PC-9 (cell line): Measurements from ENCODE around the gene TTLL1. TPM values are rescaled to one million over a fixed set of nuclear protein-coding genes. Genes with fewer than 3 reads are reported as not detected.
A peak's percentile ranks its signal among the peaks of the same experiment; 100 is the strongest.

Source experiments
- BruUV-seq: library from RNA; stranded (reverse); fragments of 400-500 nt; replicated peaks from 2 replicates; lab custom pipeline; 2021; lab: Mats Ljungman, UMichigan
- CTCF ChIA-PET: fragments of 300-600 bp; sonication (Branson Sonifier 250); formaldehyde crosslinking; loops from one replicate; lab custom pipeline; 2022; ENCODE audit warnings: antibody characterized with exemption; lab: Charles Lee
- POLR2A ChIA-PET: fragments of 300-600 bp; sonication (Branson Sonifier 250); formaldehyde crosslinking; loops from one replicate; lab custom pipeline; 2022; ENCODE audit warnings: antibody characterized with exemption; ENCODE audit not compliant: unreplicated experiment; lab: Charles Lee
- DNase-seq, 2 experiments: peaks; one replicate each; pipeline versions ENCODE4 v3.0.0 to v3.0.0-alpha.2; 2015 to 2022; ENCODE audit warnings: mixed read lengths in 1 of 2
- H2AFZ ChIP-seq: fragments of 200-600 bp; sonication (generic); 2 replicates; pipeline ENCODE4 v1.8.1; 2017; ENCODE audit warnings: antibody characterized with exemption
- H3F3A ChIP-seq: fragments of 200-600 bp; sonication (generic); 2 replicates; pipeline ENCODE4 v1.8.1; 2017; ENCODE audit warnings: antibody characterized with exemption, mild to moderate bottlenecking, low read depth; ENCODE audit not compliant: insufficient read depth
- H3K27ac ChIP-seq: fragments of 200-600 bp; sonication (generic); 2 replicates; pipeline ENCODE4 v1.6.1; 2016; ENCODE audit warnings: mixed run types
- H3K27me3 ChIP-seq: fragments of 200-600 bp; sonication (generic); 2 replicates; pipeline ENCODE4 v1.6.1; 2016; ENCODE audit warnings: low read depth, mixed run types; ENCODE audit not compliant: insufficient read depth
- H3K36me3 ChIP-seq: fragments of 200-600 bp; sonication (generic); 2 replicates; pipeline ENCODE4 v1.6.1; 2016; ENCODE audit warnings: low read depth, mixed run types
- H3K4me1 ChIP-seq: fragments of 200-600 bp; sonication (generic); replicated peaks from 2 replicates; pipeline ENCODE4 v1.6.1; 2016; ENCODE audit warnings: mixed run types; ENCODE audit not compliant: insufficient read depth
- H3K4me2 ChIP-seq: fragments of 200-600 bp; sonication (generic); 2 replicates; pipeline ENCODE4 v1.6.1; 2017; ENCODE audit warnings: mixed run types
- H3K4me3 ChIP-seq: fragments of 200-600 bp; sonication (generic); 2 replicates; pipeline ENCODE4 v1.6.1; 2016; ENCODE audit warnings: mixed run types
- H3K79me2 ChIP-seq: fragments of 200-600 bp; sonication (generic); 2 replicates; pipeline ENCODE4 v1.6.1; 2017; ENCODE audit warnings: low read depth, mixed run types
- H3K9me2 ChIP-seq: fragments of 200-600 bp; sonication (generic); 2 replicates; pipeline ENCODE4 v1.8.1; 2017; ENCODE audit warnings: mild to moderate bottlenecking; ENCODE audit not compliant: insufficient read depth
- H3K9me3 ChIP-seq: fragments of 200-600 bp; sonication (generic); 2 replicates; pipeline ENCODE4 v1.8.1; 2016; ENCODE audit warnings: low read depth; ENCODE audit not compliant: insufficient read depth
- H4K20me1 ChIP-seq: fragments of 200-600 bp; sonication (generic); 2 replicates; pipeline ENCODE4 v1.8.1; 2017; ENCODE audit not compliant: insufficient read depth
- EZH2 ChIP-seq: fragments of 200-600 bp; sonication (generic); IDR thresholded peaks from 2 replicates; pipeline ENCODE4 v1.8.0; 2017; ENCODE audit warnings: antibody characterized with exemption, low read depth
- intact Hi-C: fragments of 100-400 bp; cut with micrococcal nuclease; formaldehyde crosslinking; loops from one replicate; pipeline ENCODE4 v1.10.0; 2022; ENCODE audit not compliant: unreplicated experiment
- total RNA-seq: library from RNA; stranded (reverse); gene quantifications from 2 replicates; pipeline ENCODE4 v1.2.3, GENCODE V29; 2021
- TF ChIP-seq, protein P1 (sequence below): fragments of 200-600 bp; sonication (generic); conservative IDR thresholded peaks from 2 replicates; pipeline ENCODE4 v1.6.1; 2017; ENCODE audit warnings: mixed run types, antibody characterized with exemption, mild to moderate bottlenecking, moderate library complexity

The TTLL1 gene
- total RNA-seq, 1 experiment from 2014 or later: 7.8 TPM

DNA sequence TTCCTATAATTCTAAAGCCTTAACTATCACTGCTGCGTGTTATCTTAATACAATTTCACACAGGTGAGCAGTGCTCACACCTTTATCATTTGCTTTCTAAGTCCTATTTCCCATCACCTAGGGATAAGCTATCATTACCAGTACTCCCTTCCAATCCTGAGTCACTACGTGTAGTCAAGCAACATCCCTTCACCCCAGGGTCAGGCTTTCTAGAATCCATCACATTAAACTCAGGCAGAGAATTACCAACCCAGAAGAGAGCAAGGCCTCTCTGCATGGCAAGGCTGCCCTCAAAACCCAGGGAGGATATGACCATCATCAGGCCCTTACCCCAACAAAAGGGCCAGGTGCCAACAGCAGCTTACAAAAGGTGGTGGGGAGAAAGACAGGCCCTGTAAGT lies 84.1 kb downstream of the TTLL1 start:
- Histone ChIP-seq H3K4me1 (peaks cover 85% of the 10 kb centered on the region), H3K27ac (peak overlapping the region; percentile 4; the same call in 1 of the 2 replicates), H3K4me2 (no peak overlapping the region), H3K4me3 (no peak overlapping the region), H3K36me3 (0 out of 2 replicates have a peak, but pooled peaks cover 4% of the 10 kb centered on the region), H3K79me2 (peaks cover 100% of the 10 kb centered on the region), H4K20me1 (peaks cover 8% of the 10 kb centered on the region; the same call in 1 of the 2 replicates), H3K9me2 (no peaks in the 10 kb centered on the region), H3K9me3 (no peaks in the 10 kb centered on the region), H2AFZ (no peak overlapping the region), H3F3A (peaks cover 40% of the 10 kb centered on the region), H3K27me3 (no peaks in the 10 kb centered on the region)
- intact Hi-C loops: no loop called here
- ChIA-PET POLR2A (no interaction called here), CTCF (interaction anchor here (0.5 kb wide), 1 partner anchor 43 kb away, joined by 5 read pairs; no protein-coding TSS in a partner anchor)
- TF ChIP-seq EZH2: no peak
- TF ChIP-seq, protein P1, sequence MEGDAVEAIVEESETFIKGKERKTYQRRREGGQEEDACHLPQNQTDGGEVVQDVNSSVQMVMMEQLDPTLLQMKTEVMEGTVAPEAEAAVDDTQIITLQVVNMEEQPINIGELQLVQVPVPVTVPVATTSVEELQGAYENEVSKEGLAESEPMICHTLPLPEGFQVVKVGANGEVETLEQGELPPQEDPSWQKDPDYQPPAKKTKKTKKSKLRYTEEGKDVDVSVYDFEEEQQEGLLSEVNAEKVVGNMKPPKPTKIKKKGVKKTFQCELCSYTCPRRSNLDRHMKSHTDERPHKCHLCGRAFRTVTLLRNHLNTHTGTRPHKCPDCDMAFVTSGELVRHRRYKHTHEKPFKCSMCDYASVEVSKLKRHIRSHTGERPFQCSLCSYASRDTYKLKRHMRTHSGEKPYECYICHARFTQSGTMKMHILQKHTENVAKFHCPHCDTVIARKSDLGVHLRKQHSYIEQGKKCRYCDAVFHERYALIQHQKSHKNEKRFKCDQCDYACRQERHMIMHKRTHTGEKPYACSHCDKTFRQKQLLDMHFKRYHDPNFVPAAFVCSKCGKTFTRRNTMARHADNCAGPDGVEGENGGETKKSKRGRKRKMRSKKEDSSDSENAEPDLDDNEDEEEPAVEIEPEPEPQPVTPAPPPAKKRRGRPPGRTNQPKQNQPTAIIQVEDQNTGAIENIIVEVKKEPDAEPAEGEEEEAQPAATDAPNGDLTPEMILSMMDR: no peak
- no peak for DNase-seq
- no TSS peak for BruUV-seq

DNA sequence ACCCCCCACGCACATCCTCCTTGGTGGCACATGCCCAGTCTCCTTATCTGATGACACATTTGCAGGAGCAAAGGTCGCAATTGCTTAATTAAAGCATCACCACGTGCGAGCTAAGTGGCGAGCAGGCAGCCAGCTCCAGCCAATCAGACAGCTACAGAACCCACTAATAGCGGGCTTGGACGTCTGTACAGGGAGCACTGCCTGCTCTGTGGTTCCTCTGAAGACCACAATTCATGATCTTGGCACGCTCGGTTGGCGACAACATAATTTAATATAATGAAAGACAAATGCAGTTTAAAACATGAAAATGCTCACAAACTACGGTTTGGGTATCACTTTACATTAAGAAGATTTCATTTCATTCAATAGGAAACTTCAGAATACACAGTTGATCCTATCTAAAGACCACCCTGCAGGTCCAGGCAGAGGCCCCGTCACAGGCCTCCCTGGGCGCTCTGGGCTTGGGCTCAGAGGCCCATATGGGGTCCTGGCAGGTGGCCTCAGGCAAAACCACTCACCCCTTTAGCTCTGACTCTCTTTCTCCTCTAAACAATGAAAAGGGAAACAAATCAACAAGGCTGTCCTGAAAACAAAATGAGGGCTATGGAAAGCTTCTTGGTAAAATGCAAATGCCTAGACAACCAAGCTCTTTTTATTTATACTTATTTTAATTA lies 84.7 kb downstream of the TTLL1 start:
- intact Hi-C loops: no loop called here
- peaks cover 8% of the 10 kb centered on the region; the same call in 1 of the 2 replicates for H4K20me1 ChIP-seq
- H3K9me2 ChIP-seq: no peaks in the 10 kb centered on the region
- H3K4me3 ChIP-seq: no peak overlapping the region
- peaks cover 40% of the 10 kb centered on the region for H3F3A ChIP-seq
- no TSS peak for BruUV-seq
- peak overlapping the region; percentile 98 for H3K27ac ChIP-seq
- H3K4me1 ChIP-seq: peaks cover 81% of the 10 kb centered on the region
- no peak for TF ChIP-seq EZH2
- TF ChIP-seq, protein P1: no peak
- peak overlapping the region; percentile 28 for H3K4me2 ChIP-seq
- H3K36me3 ChIP-seq: 0 out of 2 replicates have a peak, but pooled peaks cover 4% of the 10 kb centered on the region
- H2AFZ ChIP-seq: no peak overlapping the region
- no peaks in the 10 kb centered on the region for H3K9me3 ChIP-seq
- H3K27me3 ChIP-seq: no peaks in the 10 kb centered on the region
- ChIA-PET POLR2A (interaction anchor here (0.6 kb wide), 1 partner anchor 10 kb away, joined by 5 read pairs; the partner anchor contains the start of gene PACSIN2), CTCF (no interaction called here)
- DNase-seq: no peak
- peaks cover 100% of the 10 kb centered on the region for H3K79me2 ChIP-seq

DNA sequence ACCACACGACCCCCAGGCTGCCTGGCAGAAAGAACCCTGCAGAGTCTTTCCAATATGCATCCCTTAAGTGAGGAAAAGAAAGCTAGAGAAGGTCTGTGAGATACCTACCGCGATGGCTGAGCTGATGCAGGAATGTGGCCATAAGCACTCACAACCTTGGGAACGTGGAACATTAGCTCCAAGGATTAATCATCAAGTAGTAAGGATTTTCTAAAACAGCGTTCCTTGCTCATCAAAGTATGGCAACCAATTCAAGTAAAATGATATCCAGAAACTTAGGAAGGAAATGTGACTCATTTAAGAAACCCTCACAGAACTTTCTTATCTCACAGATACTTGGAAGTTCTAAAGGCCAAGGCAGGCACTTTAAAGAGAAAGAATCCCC lies 87.0 kb downstream of the TTLL1 start:
- no TSS peak for BruUV-seq
- no peaks in the 10 kb centered on the region for H3K27me3 ChIP-seq
- POLR2A ChIA-PET: no interaction called here
- H4K20me1 ChIP-seq: no peaks in the 10 kb centered on the region
- peaks cover 31% of the 10 kb centered on the region for H3F3A ChIP-seq
- H3K27ac ChIP-seq: peak overlapping the region; percentile 98
- H3K36me3 ChIP-seq: no peaks in the 10 kb centered on the region
- no peak for TF ChIP-seq EZH2
- TF ChIP-seq, protein P1: no peak
- peak in 1 of 2 experiments; percentile 89 for DNase-seq
- H3K9me3 ChIP-seq: no peaks in the 10 kb centered on the region
- peaks cover 71% of the 10 kb centered on the region for H3K4me1 ChIP-seq
- H3K9me2 ChIP-seq: no peaks in the 10 kb centered on the region
- peaks cover 98% of the 10 kb centered on the region for H3K79me2 ChIP-seq
- peak overlapping the region; percentile 24; the same call in 1 of the 2 replicates for H3K4me3 ChIP-seq
- intact Hi-C loops: no loop called here
- CTCF ChIA-PET: interaction anchor here (0.6 to 0.8 kb wide), 2 partner anchors 57 to 97 kb away, joined by 3 to 4 read pairs; no protein-coding TSS in a partner anchor
- peak overlapping the region; percentile 70 for H3K4me2 ChIP-seq
- H2AFZ ChIP-seq: no peak overlapping the region
